Stimulated activated naive CD8-positive, alpha-beta T cell treated with anti-CD3 and anti-CD28 coated beads, Interleukin-15, Interleukin-2, amounts not matched to agents 100 U/mL and 50 U/mL, for 24 hours (primary cell): Measurements from ENCODE around the gene FBLN1.
"Not testable (repeated sequence)": the region's sequence is repeated elsewhere in the genome, so short reads cannot be mapped to it uniquely, and the experiment has no call there.

Experiments used
- ATAC-seq: fragments of 150-1000 bp; cut with Tn5 transposase; one replicate; pipeline ENCODE4 v1.10.0; 2021
- DNase-seq: peaks from one replicate; pipeline ENCODE4 v3.0.0; 2021

The FBLN1 gene

GRCh38 chr22:45476814-45477213, 25.9 kb upstream of the FBLN1 start:
- ATAC-seq (no peak), DNase-seq (no peak)

- DNase-seq (no peak), ATAC-seq (no peak)
Measured at GRCh38 chr22:45477366-45478107, 25.1 kb upstream of the FBLN1 start.

- DNase-seq: no peak
- ATAC-seq: no peak
Measured at GRCh38 chr22:45478108-45478771, 24.4 kb upstream of the FBLN1 start.

GRCh38 chr22:45480717-45481116, 22.0 kb upstream of the FBLN1 start:
- no peak for ATAC-seq
- no peak for DNase-seq

GRCh38 chr22:45481661-45482060, 21.0 kb upstream of the FBLN1 start:
- DNase-seq: no peak
- ATAC-seq: no peak

- no peak for ATAC-seq
- no peak for DNase-seq
Measured at GRCh38 chr22:45482169-45482568, 20.5 kb upstream of the FBLN1 start.

- DNase-seq (no peak), ATAC-seq (no peak)
Measured at GRCh38 chr22:45483319-45483718, 19.4 kb upstream of the FBLN1 start.

- ATAC-seq (no peak), DNase-seq (no peak)
Measured at GRCh38 chr22:45483918-45484499, 18.7 kb upstream of the FBLN1 start.

- ATAC-seq: no peak
- no peak for DNase-seq
Measured at GRCh38 chr22:45484742-45485141, 17.9 kb upstream of the FBLN1 start.

GRCh38 chr22:45485261-45485660, 17.4 kb upstream of the FBLN1 start:
- no peak for DNase-seq
- no peak for ATAC-seq

- DNase-seq (no peak), ATAC-seq (no peak)
Measured at GRCh38 chr22:45488764-45489370, 13.8 kb upstream of the FBLN1 start.

GRCh38 chr22:45490836-45491235, 11.8 kb upstream of the FBLN1 start:
- DNase-seq: no peak

GRCh38 chr22:45491841-45492240, 10.8 kb upstream of the FBLN1 start:
- ATAC-seq: no peak
- no peak for DNase-seq

More at GRCh38 chr22:45490836-45491235, 11.8 kb upstream of the FBLN1 start:
- ATAC-seq: no peak

GRCh38 chr22:45493286-45493771, 9.4 kb upstream of the FBLN1 start:
- ATAC-seq (no peak), DNase-seq (no peak)

GRCh38 chr22:45494306-45494705, 8.4 kb upstream of the FBLN1 start:
- not testable (repeated sequence) for DNase-seq

GRCh38 chr22:45495616-45496015, 7.1 kb upstream of the FBLN1 start:
- not testable (repeated sequence) for ATAC-seq, DNase-seq

More at GRCh38 chr22:45494306-45494705, 8.4 kb upstream of the FBLN1 start:
- ATAC-seq: not testable (repeated sequence)

- no peak for DNase-seq
- ATAC-seq: no peak
Measured at GRCh38 chr22:45496451-45496941, 6.2 kb upstream of the FBLN1 start.

GRCh38 chr22:45497351-45498145, 5.1 kb upstream of the FBLN1 start:
- DNase-seq: no peak
- no peak for ATAC-seq

GRCh38 chr22:45499746-45500145, 2.9 kb upstream of the FBLN1 start:
- no peak for DNase-seq
- ATAC-seq: no peak

GRCh38 chr22:45503050-45503815, 550 bp downstream of the FBLN1 start:
- no peak for ATAC-seq
- DNase-seq: no peak

- ATAC-seq (peak; percentile 2), DNase-seq (no peak)
Measured at GRCh38 chr22:45503816-45504372, 1.2 kb downstream of the FBLN1 start.
